HepG2 (cell line): ENCODE data around the gene NXF3. TPM values are rescaled to one million over a fixed set of nuclear protein-coding genes. Genes with fewer than 3 reads are reported as not detected.

Source experiments
- ATAC-seq: fragments of 200-7000 bp; cut with Tn5 transposase; 3 replicates; pipeline ENCODE4 v1.9.1; 2020; ENCODE audit warnings: mild to moderate bottlenecking, moderate library complexity
- BruUV-seq: library from RNA; stranded (reverse); fragments of 400-500 nt; replicated peaks from 2 replicates; lab custom pipeline; 2021; lab: Mats Ljungman, UMichigan
- CTCF ChIA-PET: fragments of 300-600 bp; formaldehyde crosslinking; extraction: SDS; loops from one replicate; lab custom pipeline; 2021; ENCODE audit warnings: low total read pairs, inconsistent platforms, low intra/inter-chr PET ratio; lab: Yijun Ruan, JAX
- POLR2A ChIA-PET: fragments of 350-600 bp; sonication (Branson Sonifier 250); formaldehyde crosslinking; loops from one replicate; lab custom pipeline; 2020; ENCODE audit warnings: antibody characterized with exemption, inconsistent platforms; lab: Yijun Ruan, JAX
- DNase-seq: peaks from one replicate; pipeline ENCODE4 v3.0.0-alpha.2; 2015; ENCODE audit warnings: low spot score
- FAIRE-seq: peaks from 3 replicates; lab custom pipeline; 2011; peaks lifted over from hg19 to GRCh38; lab: Jason Lieb, UNC
- H2AFZ ChIP-seq: one replicate; pipeline ENCODE4 v1.6.1; 2011; ENCODE audit warnings: low read length, inconsistent platforms
- H3K27ac ChIP-seq: fragments of 300-600 bp; 3 replicates; pipeline ENCODE4 v1.8.0; 2011; ENCODE audit warnings: mixed run types, mild to moderate bottlenecking, mixed read lengths, low read length, inconsistent platforms; ENCODE audit not compliant: insufficient read depth; ENCODE audit errors: extremely low read length
- H3K27me3 ChIP-seq, 2 experiments: fragments of 200-600 bp in 1 of 2; 2 replicates in 1 of 2; 3 replicates in 1 of 2; pipeline versions ENCODE4 v1.6.0 to v1.8.0; 2011; ENCODE audit warnings: low read length in 2 of 2, mild to moderate bottlenecking in 2 of 2, moderate library complexity in 2 of 2, inconsistent platforms in 1 of 2; ENCODE audit not compliant: insufficient read depth in 2 of 2, control insufficient read depth in 1 of 2
- H3K36me3 ChIP-seq, 2 experiments: fragments of 200-600 bp in 1 of 2; replicated peaks in 1 of 2; 2 replicates in 1 of 2; 3 replicates in 1 of 2; pipeline versions ENCODE4 v1.5.1 to v1.8.0; 2011; ENCODE audit warnings: low read length in 2 of 2, inconsistent platforms in 1 of 2; ENCODE audit not compliant: insufficient read depth in 2 of 2, control insufficient read depth in 1 of 2
- H3K4me1 ChIP-seq: 2 replicates; pipeline ENCODE4 v1.5.1; 2012; ENCODE audit warnings: low read length, inconsistent platforms; ENCODE audit not compliant: insufficient read depth
- H3K4me2 ChIP-seq: 2 replicates; pipeline ENCODE4 v1.6.0; 2011; ENCODE audit warnings: low read depth, low read length, inconsistent platforms
- H3K4me3 ChIP-seq, 3 experiments: fragments of 200-600 bp in 1 of 3; sonication (generic), shearing (Covaris generic) in 1 of 3; replicated peaks in 1 of 3; 2 replicates each; pipeline ENCODE4 v1.5.1; 2011 to 2016; ENCODE audit warnings: low read length in 3 of 3, inconsistent platforms in 2 of 3, low read depth in 2 of 3, mild to moderate bottlenecking in 2 of 3, control low read depth in 1 of 3, mixed read lengths in 1 of 3; ENCODE audit not compliant: insufficient read depth in 1 of 3
- H3K79me2 ChIP-seq: one replicate; pipeline ENCODE4 v1.6.1; 2011; ENCODE audit warnings: low read length, inconsistent platforms; ENCODE audit not compliant: insufficient read depth
- H3K9ac ChIP-seq: 2 replicates; pipeline ENCODE4 v1.6.0; 2011; ENCODE audit warnings: mild to moderate bottlenecking, low read depth, low read length, inconsistent platforms; ENCODE audit not compliant: insufficient read depth
- H3K9me3 ChIP-seq: 2 replicates; pipeline ENCODE4 v1.5.1; 2012; ENCODE audit warnings: mild to moderate bottlenecking, low read length
- H4K20me1 ChIP-seq: 2 replicates; pipeline ENCODE4 v1.6.0; 2011; ENCODE audit warnings: inconsistent platforms, mild to moderate bottlenecking, low read length, moderate library complexity; ENCODE audit not compliant: insufficient read depth
- ADNP ChIP-seq: sonication (generic); formaldehyde crosslinking; IDR thresholded peaks from 2 replicates; pipeline ENCODE4 v1.4.0; 2020; ENCODE audit warnings: missing genetic modification reagents
- BRF2 ChIP-seq: sonication (generic); formaldehyde crosslinking; IDR thresholded peaks from 2 replicates; pipeline ENCODE4 v1.8.1; 2022; ENCODE audit warnings: mild to moderate bottlenecking, missing genetic modification reagents
- CCAR2 ChIP-seq: fragments of 200-400 bp; formaldehyde crosslinking; optimal IDR thresholded peaks from 2 replicates; pipeline ENCODE3; 2018; ENCODE audit warnings: low read depth, mild to moderate bottlenecking, low read length, moderate library complexity
- CSRNP2 ChIP-seq: sonication (generic); formaldehyde crosslinking; conservative IDR thresholded peaks from 2 replicates; pipeline ENCODE4 v1.8.0; 2022; ENCODE audit warnings: low read depth, missing genetic modification reagents
- HOXA9 ChIP-seq: sonication (generic); formaldehyde crosslinking; IDR thresholded peaks from 2 replicates; pipeline ENCODE4 v1.8.1; 2022; ENCODE audit warnings: missing genetic modification reagents, mild to moderate bottlenecking, moderate library complexity, borderline replicate concordance
- NFIB ChIP-seq: sonication (generic); formaldehyde crosslinking; IDR thresholded peaks from 2 replicates; pipeline ENCODE4 v1.9.0; 2021; ENCODE audit warnings: missing genetic modification reagents, mild to moderate bottlenecking, borderline replicate concordance
- SRSF9 ChIP-seq: fragments of 200-400 bp; formaldehyde crosslinking; IDR thresholded peaks from 2 replicates; pipeline ENCODE4 v1.6.1; 2018; ENCODE audit warnings: borderline replicate concordance, mild to moderate bottlenecking, low read depth, low read length; ENCODE audit not compliant: insufficient read depth, poor library complexity, severe bottlenecking
- TBX3 ChIP-seq: fragments of 450-650 bp; IDR thresholded peaks from 2 replicates; pipeline ENCODE4 v1.6.1; 2017; ENCODE audit warnings: antibody characterized with exemption, mild to moderate bottlenecking, inconsistent platforms, borderline replicate concordance
- XBP1 ChIP-seq: sonication (generic); formaldehyde crosslinking; IDR thresholded peaks from 2 replicates; pipeline ENCODE4 v1.5.0; 2020; ENCODE audit warnings: missing genetic modification reagents
- ZBTB8A ChIP-seq: sonication (generic); formaldehyde crosslinking; IDR thresholded peaks from 2 replicates; pipeline ENCODE4 v1.4.0; 2020; ENCODE audit warnings: mild to moderate bottlenecking, low read depth, missing genetic modification reagents, borderline replicate concordance
- ZNF263 ChIP-seq: sonication (generic); formaldehyde crosslinking; IDR thresholded peaks from 2 replicates; pipeline ENCODE4 v1.4.0; 2020; ENCODE audit warnings: missing genetic modification reagents
- ZNF281 ChIP-seq: sonication (generic); formaldehyde crosslinking; IDR thresholded peaks from 2 replicates; pipeline ENCODE4 v1.4.0; 2020; ENCODE audit warnings: missing genetic modification reagents, borderline replicate concordance
- ZNF777 ChIP-seq: sonication (generic); formaldehyde crosslinking; IDR thresholded peaks from 2 replicates; pipeline ENCODE4 v1.4.0; 2020; ENCODE audit warnings: missing genetic modification reagents
- WGBS: methylation state at CpG from one replicate; pipeline ENCODE4 v1.1.6; 2017; ENCODE audit warnings: low lambda C conversion rate; 5-methylcytosine and 5-hydroxymethylcytosine counted together
- in situ Hi-C: cut with HindIII; loops from 2 replicates; pipeline ENCODE4 v1.10.0; 2017; ENCODE audit warnings: low pct_unique_long_range_greater_than_20kb; ENCODE audit not compliant: extremely low pct_ligation_motif_present
- intact Hi-C: fragments of 100-400 bp; cut with micrococcal nuclease; formaldehyde crosslinking; loops from one replicate; pipeline ENCODE4 v1.10.0; 2022; ENCODE audit not compliant: unreplicated experiment
- polyA plus RNA-seq, 8 experiments: library from polyadenylated mRNA; depleted of rRNA in 3 of 8; stranded (reverse) in 7 of 8; unstranded in 1 of 8; fragments of >200 nt; fragmentation: Illumina TruSeq in 4 of 8; extraction: Trizol in 4 of 8; gene quantifications; 2 replicates each; pipeline versions ENCODE4 v1.2.1 to v1.2.3, GENCODE V29; 2011 to 2016; ENCODE audit warnings: low read depth in 4 of 8, missing spikeins in 1 of 8, mixed read lengths in 1 of 8; ENCODE audit not compliant: insufficient read depth in 1 of 8
- total RNA-seq, 5 experiments: library from RNA; depleted of rRNA; stranded (reverse); fragments of >200 nt; fragmentation: Illumina TruSeq; extraction: Trizol; gene quantifications; 2 replicates each; pipeline ENCODE4 v1.2.3, GENCODE V29; 2016; ENCODE audit warnings: low read depth in 1 of 5

NXF3 gene
- total and polyA plus RNA-seq, 2 of the 13 experiments (the other 11 are each of a cell fraction or from before 2014, with no cell fraction given), result 0.05 TPM; not detected in 1

- WGBS, result 25% methylated on average over 1 of the region's 6 CpGs
- in situ Hi-C loops, result no loop called here
- Histone ChIP-seq H3K9ac (no peak overlapping the region), H3K4me1 (no peaks in the 10 kb centered on the region), H4K20me1 (no peaks in the 10 kb centered on the region)
- CTCF ChIA-PET, result no interaction called here
- BruUV-seq, result no TSS peak
- TF ChIP-seq ZNF263 (CRISPR knock-in tag) (no peak), CSRNP2 (no peak), XBP1 (CRISPR knock-in tag) (no peak), HOXA9 (CRISPR knock-in tag) (no peak), SRSF9 (no peak), ZNF281 (CRISPR knock-in tag) (no peak), NFIB (CRISPR knock-in tag) (no peak), ADNP (no peak), BRF2 (CRISPR knock-in tag) (no peak), ZNF777 (CRISPR knock-in tag) (no peak), TBX3 (no peak), ZBTB8A (CRISPR knock-in tag) (no peak), CCAR2 (no peak)
- TF ChIP-seq, all 625 proteins: peak for 0
- Histone ChIP-seq H3K4me3 (no peak overlapping the region), H3K27ac (no peak overlapping the region), H3K27me3 (no peaks in the 10 kb centered on the region), H3K4me2 (no peak overlapping the region), H3K79me2 (no peaks in the 10 kb centered on the region), H2AFZ (no peak overlapping the region), H3K36me3 (no peaks in the 10 kb centered on the region), H3K9me3 (no peaks in the 10 kb centered on the region)
- intact Hi-C loops, result no loop called here
- POLR2A ChIA-PET, result no interaction called here
- ATAC-seq, result no peak
- FAIRE-seq, result no peak
- no peak for DNase-seq
Measured at GRCh38 chrX:103081051-103081450, 11.9 kb downstream of the NXF3 start.
